IPS-15b (cell line): ENCODE measurements around the gene NTNG1.

Experiments
- H3K27me3 ChIP-seq: one replicate; pipeline ENCODE4 v1.6.1; 2013; ENCODE audit warnings: low read length; ENCODE audit not compliant: control insufficient read depth, insufficient read depth
- H3K36me3 ChIP-seq: one replicate; pipeline ENCODE4 v1.6.1; 2013; ENCODE audit warnings: low read length; ENCODE audit not compliant: control insufficient read depth, insufficient read depth
- H3K4me1 ChIP-seq: one replicate; pipeline ENCODE4 v1.6.1; 2013; ENCODE audit warnings: mild to moderate bottlenecking, low read length; ENCODE audit not compliant: control insufficient read depth, insufficient read depth
- H3K4me3 ChIP-seq: one replicate; pipeline ENCODE4 v1.5.1; 2013; ENCODE audit warnings: low read depth, low read length
- H3K9ac ChIP-seq: one replicate; pipeline ENCODE4 v1.6.1; 2013; ENCODE audit warnings: low read depth, mild to moderate bottlenecking, low read length
- H3K9me3 ChIP-seq: one replicate; pipeline ENCODE4 v1.6.1; 2013; ENCODE audit warnings: mild to moderate bottlenecking, low read length; ENCODE audit not compliant: control insufficient read depth, insufficient read depth

Gene NTNG1

GRCh38 chr1:107272321-107272720 is 131.5 kb downstream of the NTNG1 start:
- peaks cover 2% of the 10 kb centered on the region for H3K4me1 ChIP-seq
- no peaks in the 10 kb centered on the region for H3K27me3 ChIP-seq
- H3K36me3 ChIP-seq = no peaks in the 10 kb centered on the region
- no peaks in the 10 kb centered on the region for H3K9me3 ChIP-seq
- H3K9ac ChIP-seq = no peak overlapping the region
- no peak overlapping the region for H3K4me3 ChIP-seq

DNA sequence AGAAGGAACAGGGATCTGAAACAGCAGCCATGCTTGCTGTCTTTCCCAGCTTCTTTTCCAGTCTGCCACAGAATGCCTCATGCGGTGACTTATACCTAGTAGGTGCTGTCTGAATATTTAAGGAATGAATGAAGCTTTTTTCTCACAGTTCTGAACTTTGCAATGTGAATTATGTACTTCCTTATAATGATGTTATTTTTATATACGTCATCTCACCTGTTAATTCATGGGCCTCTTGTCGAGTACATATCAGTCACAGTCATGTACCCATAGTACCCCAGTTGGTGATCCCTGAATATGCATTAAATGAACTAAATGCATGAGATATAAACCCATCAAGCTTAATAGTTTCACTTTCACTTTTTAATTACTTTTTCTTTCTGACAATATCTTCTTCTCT is 132.7 kb downstream of the NTNG1 start:
- Histone ChIP-seq H3K4me3 (no peak overlapping the region), H3K4me1 (peaks cover 2% of the 10 kb centered on the region), H3K27me3 (no peaks in the 10 kb centered on the region), H3K36me3 (no peaks in the 10 kb centered on the region), H3K9me3 (no peaks in the 10 kb centered on the region), H3K9ac (no peak overlapping the region)

GRCh38 chr1:107274227-107274626 is 133.4 kb downstream of the NTNG1 start:
- Histone ChIP-seq H3K9ac (no peak overlapping the region), H3K36me3 (no peaks in the 10 kb centered on the region), H3K4me3 (no peak overlapping the region), H3K4me1 (peaks cover 2% of the 10 kb centered on the region), H3K27me3 (no peaks in the 10 kb centered on the region), H3K9me3 (no peaks in the 10 kb centered on the region)

DNA sequence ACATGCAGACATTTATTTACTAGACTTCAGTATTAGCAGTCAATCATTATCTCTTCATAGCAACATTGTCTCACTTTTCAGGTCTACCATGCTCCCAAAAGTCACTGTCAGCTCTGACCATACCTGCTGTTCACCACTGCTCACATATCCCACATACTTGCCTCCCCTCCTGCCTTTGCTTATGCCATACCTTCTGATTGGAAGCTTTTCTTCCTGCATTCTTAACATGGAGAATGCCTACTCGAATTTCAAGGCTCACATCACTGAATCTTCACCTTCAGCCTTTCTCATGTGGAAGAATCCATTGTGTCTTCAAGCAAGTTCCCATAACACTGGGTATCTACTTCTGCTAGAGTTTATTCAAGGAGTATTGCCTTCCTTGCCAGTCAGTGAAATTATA is 135.4 kb downstream of the NTNG1 start:
- Histone ChIP-seq H3K4me3 (no peak overlapping the region), H3K9me3 (no peaks in the 10 kb centered on the region), H3K27me3 (no peaks in the 10 kb centered on the region), H3K36me3 (no peaks in the 10 kb centered on the region), H3K4me1 (peaks cover 2% of the 10 kb centered on the region), H3K9ac (no peak overlapping the region)

- H3K27me3 ChIP-seq = no peaks in the 10 kb centered on the region
Observed at GRCh38 chr1:107277022-107277421, 136.2 kb downstream of the NTNG1 start.

DNA sequence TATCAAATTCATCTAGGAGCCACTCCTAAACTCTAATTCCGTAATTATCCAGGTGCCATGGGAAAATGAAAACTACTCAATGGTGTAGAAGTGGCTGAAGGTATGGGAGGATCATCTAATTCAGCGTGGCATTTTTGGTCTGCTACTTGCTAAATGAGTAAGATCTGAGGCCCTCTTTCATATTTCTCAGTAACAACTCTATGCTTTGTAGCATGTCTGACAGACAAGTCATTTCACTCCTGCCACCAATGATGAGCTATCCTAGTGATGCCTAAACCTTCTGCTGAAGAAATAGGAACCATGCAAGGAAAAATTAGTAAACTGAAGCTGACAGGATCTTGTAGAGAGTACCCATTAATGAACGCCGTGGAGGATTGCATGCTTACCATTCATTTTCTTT is 145.3 kb downstream of the NTNG1 start:
- Histone ChIP-seq H3K36me3 (no peaks in the 10 kb centered on the region), H3K4me3 (no peak overlapping the region), H3K27me3 (no peaks in the 10 kb centered on the region), H3K9ac (no peak overlapping the region), H3K9me3 (no peaks in the 10 kb centered on the region), H3K4me1 (no peaks in the 10 kb centered on the region)

More at GRCh38 chr1:107277022-107277421, 136.2 kb downstream of the NTNG1 start:
- H3K36me3 ChIP-seq = no peaks in the 10 kb centered on the region
- H3K4me1 ChIP-seq = peaks cover 2% of the 10 kb centered on the region
- H3K4me3 ChIP-seq = no peak overlapping the region
- H3K9me3 ChIP-seq = no peaks in the 10 kb centered on the region
- H3K9ac ChIP-seq = no peak overlapping the region

GRCh38 chr1:107291987-107292386 is 151.1 kb downstream of the NTNG1 start:
- Histone ChIP-seq H3K36me3 (no peaks in the 10 kb centered on the region), H3K27me3 (no peaks in the 10 kb centered on the region), H3K4me3 (no peak overlapping the region), H3K4me1 (no peaks in the 10 kb centered on the region), H3K9me3 (no peaks in the 10 kb centered on the region), H3K9ac (no peak overlapping the region)

DNA sequence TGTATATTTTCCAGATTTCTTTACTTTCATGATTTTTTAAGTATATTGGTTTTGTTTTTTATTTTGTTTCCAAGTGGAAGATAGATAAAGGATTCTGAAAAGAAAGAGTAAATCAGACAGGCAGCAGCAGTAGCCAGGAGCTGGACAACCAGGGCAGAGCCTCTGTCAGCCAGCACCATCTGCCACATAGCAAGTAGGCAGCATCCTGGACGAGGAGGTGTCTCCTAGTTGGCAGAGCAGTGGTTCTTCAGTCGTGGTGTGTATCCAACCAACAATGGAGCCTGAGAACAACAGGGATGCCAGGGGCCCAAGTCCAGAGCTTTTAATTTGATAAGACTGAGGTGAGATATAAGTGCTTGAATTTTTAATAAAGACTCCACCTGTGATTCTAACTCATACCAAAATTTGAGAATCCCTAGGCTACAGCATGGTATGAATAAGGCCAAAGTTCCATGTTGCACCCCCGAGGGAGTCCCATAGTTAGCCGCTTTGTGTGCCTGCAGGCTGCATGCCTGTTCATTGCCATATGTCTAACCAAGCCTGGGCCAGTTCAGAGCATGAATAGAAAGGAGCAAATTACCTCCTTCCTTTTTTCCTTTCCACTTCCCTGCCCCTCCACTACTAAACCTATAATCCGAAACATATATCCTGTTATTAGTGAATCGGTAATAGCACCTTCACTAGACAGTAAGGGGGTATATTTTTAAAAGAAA is 153.2 kb downstream of the NTNG1 start:
- Histone ChIP-seq H3K9ac (no peak overlapping the region), H3K36me3 (no peaks in the 10 kb centered on the region), H3K27me3 (no peaks in the 10 kb centered on the region)

GRCh38 chr1:107294686-107295085 is 153.8 kb downstream of the NTNG1 start:
- Histone ChIP-seq H3K9ac (no peak overlapping the region), H3K36me3 (no peaks in the 10 kb centered on the region), H3K4me3 (no peak overlapping the region), H3K27me3 (no peaks in the 10 kb centered on the region), H3K4me1 (no peaks in the 10 kb centered on the region), H3K9me3 (no peaks in the 10 kb centered on the region)

More for the DNA sequence above, 153.2 kb downstream of the NTNG1 start:
- Histone ChIP-seq H3K9me3 (no peaks in the 10 kb centered on the region), H3K4me1 (no peaks in the 10 kb centered on the region), H3K4me3 (no peak overlapping the region)

- H3K27me3 ChIP-seq = no peaks in the 10 kb centered on the region
- H3K4me3 ChIP-seq = no peak overlapping the region
- H3K4me1 ChIP-seq = no peaks in the 10 kb centered on the region
- no peaks in the 10 kb centered on the region for H3K9me3 ChIP-seq
- H3K36me3 ChIP-seq = no peaks in the 10 kb centered on the region
- H3K9ac ChIP-seq = no peak overlapping the region
Observed at GRCh38 chr1:107297681-107298080, 156.8 kb downstream of the NTNG1 start.

- no peaks in the 10 kb centered on the region for H3K4me1 ChIP-seq
- H3K4me3 ChIP-seq = no peak overlapping the region
- no peaks in the 10 kb centered on the region for H3K27me3 ChIP-seq
- no peaks in the 10 kb centered on the region for H3K9me3 ChIP-seq
- H3K36me3 ChIP-seq = no peaks in the 10 kb centered on the region
- H3K9ac ChIP-seq = no peak overlapping the region
Observed at GRCh38 chr1:107298526-107298925, 157.7 kb downstream of the NTNG1 start.

- H3K4me3 ChIP-seq = no peak overlapping the region
- no peaks in the 10 kb centered on the region for H3K4me1 ChIP-seq
- H3K27me3 ChIP-seq = no peaks in the 10 kb centered on the region
- H3K9me3 ChIP-seq = no peaks in the 10 kb centered on the region
- H3K9ac ChIP-seq = no peak overlapping the region
- H3K36me3 ChIP-seq = no peaks in the 10 kb centered on the region
Observed at GRCh38 chr1:107299521-107299920, 158.7 kb downstream of the NTNG1 start.
